Neural cell (in vitro differentiated cells): ENCODE measurements around the gene RAB3IP.

Experiments
- CTCF ChIP-seq: fragments of 450-650 bp; IDR thresholded peaks from 2 replicates; pipeline ENCODE4 v1.5.1; 2014; ENCODE audit warnings: antibody characterized with exemption, mild to moderate bottlenecking, moderate library complexity; ENCODE audit not compliant: poor library complexity, severe bottlenecking
- EZH2 ChIP-seq: fragments of 200-600, 300-800 bp; shearing (Covaris generic), sonication (generic); IDR thresholded peaks from 2 replicates; pipeline ENCODE4 v1.6.1; 2014; ENCODE audit warnings: antibody characterized with exemption, low read length, borderline replicate concordance, mild to moderate bottlenecking; ENCODE audit not compliant: insufficient read depth, poor library complexity, severe bottlenecking
- RAD21 ChIP-seq: fragments of 450-650 bp; conservative IDR thresholded peaks from 2 replicates; pipeline ENCODE4 v1.6.1; 2014; ENCODE audit warnings: antibody characterized with exemption, mild to moderate bottlenecking, moderate library complexity
- REST ChIP-seq: IDR thresholded peaks from 2 replicates; pipeline ENCODE4 v1.6.1; 2012; ENCODE audit warnings: borderline replicate concordance

- TF ChIP-seq CTCF (no peak), RAD21 (no peak), EZH2 (no peak), REST (no peak)
Measured at GRCh38 chr12:69828897-69829296, 90.2 kb downstream of the RAB3IP start.
